Activated T-helper 2 cell treated with anti-CD3 and anti-CD28 coated beads, Interferon-gamma antibody, Interleukin-2, Interleukin-4, amounts not matched to agents 10 μg/mL and 5 μg/mL and 100 μg/mL, durations not matched to agents 14 hours and 24 hours and 36 hours (primary cell): Measurements from ENCODE around the gene SRP14. TPM values are rescaled to one million over a fixed set of nuclear protein-coding genes. Genes with fewer than 3 reads are reported as not detected.
A peak's percentile ranks its signal among the peaks of the same experiment; 100 is the strongest.

Experiments
- DNase-seq: peaks from one replicate; pipeline ENCODE4 v3.0.0; 2021; ENCODE audit warnings: low spot score
- H3K27ac Mint-ChIP-seq: one replicate; pipeline ENCODE4 v1.8.0; 2021; ENCODE audit warnings: mixed read lengths
- H3K27me3 Mint-ChIP-seq: one replicate; pipeline ENCODE4 v1.8.0; 2021; ENCODE audit warnings: low read depth, mixed read lengths
- H3K36me3 Mint-ChIP-seq: one replicate; pipeline ENCODE4 v1.8.0; 2021; ENCODE audit warnings: low read depth, mixed read lengths
- H3K4me1 Mint-ChIP-seq: one replicate; pipeline ENCODE4 v1.8.0; 2021; ENCODE audit warnings: low read depth, mixed read lengths
- H3K4me3 Mint-ChIP-seq: one replicate; pipeline ENCODE4 v1.8.0; 2021; ENCODE audit warnings: low read depth, mild to moderate bottlenecking, moderate library complexity, mixed read lengths
- H3K9me3 Mint-ChIP-seq: one replicate; pipeline ENCODE4 v1.8.0; 2021; ENCODE audit warnings: mixed read lengths
- intact Hi-C: fragments of 100-400 bp; cut with micrococcal nuclease; formaldehyde crosslinking; loops from one replicate; pipeline ENCODE4 v1.15.1; 2023
- total RNA-seq: library from RNA; stranded (reverse); gene quantifications from 2 replicates; pipeline ENCODE4 v1.2.3, GENCODE V29; 2022

SRP14 gene
- total RNA-seq, 1 donor from 2014 or later: 167 TPM

DNA sequence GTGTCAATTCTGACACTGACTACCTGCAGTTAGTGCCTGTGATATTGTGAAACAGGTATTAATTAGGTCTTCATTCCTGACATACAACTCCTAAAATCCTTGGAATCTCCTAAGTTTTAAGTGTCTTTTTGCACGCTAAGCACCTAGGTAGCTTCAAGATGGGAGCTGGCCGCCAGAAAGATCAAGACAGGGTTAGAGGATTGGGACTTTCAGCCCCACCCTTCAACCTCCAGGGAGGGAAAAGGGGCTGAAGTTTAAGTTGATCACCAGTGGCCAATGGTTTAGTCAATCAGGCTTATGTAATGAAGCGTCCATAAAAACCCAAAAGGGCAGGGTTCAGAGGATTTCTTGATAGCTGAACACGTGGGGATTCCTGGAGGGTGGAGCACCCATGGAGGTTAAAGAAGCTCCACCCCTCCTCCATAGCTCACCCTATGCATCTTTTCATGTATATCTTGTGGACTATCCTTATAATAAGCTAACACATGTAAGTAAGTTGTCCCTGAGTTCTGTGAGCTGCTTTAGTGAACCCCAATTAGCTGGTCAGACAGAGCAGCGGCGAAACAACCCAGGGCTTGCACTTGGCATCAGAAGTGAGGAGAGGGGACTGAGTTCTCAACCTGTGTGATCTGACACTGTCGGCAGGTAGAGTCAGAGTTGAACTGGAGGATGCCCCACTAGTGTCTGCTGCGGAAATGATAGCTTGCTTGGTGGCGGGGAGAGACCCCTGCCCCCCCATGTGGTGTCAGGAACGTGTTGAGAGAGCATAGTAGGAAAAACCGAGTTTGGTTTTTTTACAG is 12.8 kb upstream of the SRP14 start:
- Mint-ChIP-seq H3K4me3 (no peak overlapping the region), H3K27me3 (no peaks in the 10 kb centered on the region), H3K27ac (peak overlapping the region; percentile 2), H3K9me3 (no peaks in the 10 kb centered on the region), H3K4me1 (peaks cover 69% of the 10 kb centered on the region), H3K36me3 (peaks cover 12% of the 10 kb centered on the region)
- intact Hi-C loops: no loop called here
- DNase-seq: no peak

DNA sequence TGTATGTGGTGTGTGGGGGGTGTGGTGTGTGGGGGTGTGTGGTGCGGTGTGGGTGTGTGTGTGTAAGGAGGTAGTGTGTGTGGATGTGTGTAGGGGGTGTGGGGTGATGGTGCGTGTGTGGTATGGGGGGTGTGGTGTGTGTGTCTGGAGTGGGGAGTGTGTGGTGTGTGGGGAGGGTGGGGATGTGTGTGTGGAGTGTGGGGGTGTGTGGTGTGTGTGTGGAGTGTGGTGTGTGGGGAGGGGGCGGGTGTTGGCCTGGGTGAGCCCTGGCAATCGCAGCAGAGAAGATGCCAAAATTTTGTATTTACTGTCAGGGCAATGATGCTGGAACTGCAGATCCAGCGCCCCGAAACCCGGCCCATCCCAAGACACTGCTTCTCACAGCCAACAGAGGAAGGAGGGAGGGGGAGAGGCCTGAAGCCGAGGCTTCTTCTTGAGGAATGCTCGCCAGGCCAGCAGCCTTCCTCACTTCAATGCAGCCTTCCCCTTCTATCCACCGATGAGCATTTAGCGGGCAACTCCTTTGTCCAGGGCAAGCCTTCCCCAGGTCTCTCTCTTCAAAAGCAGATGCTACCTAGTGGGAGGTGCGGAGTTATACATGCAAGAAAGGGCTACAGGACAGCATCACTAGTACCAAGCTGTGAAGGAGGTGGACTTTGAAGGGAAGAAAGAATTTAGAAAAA is 11.9 kb upstream of the SRP14 start:
- H3K4me1 Mint-ChIP-seq: peaks cover 74% of the 10 kb centered on the region
- H3K4me3 Mint-ChIP-seq: no peak overlapping the region
- intact Hi-C loops: no loop called here
- no peaks in the 10 kb centered on the region for H3K9me3 Mint-ChIP-seq
- no peaks in the 10 kb centered on the region for H3K27me3 Mint-ChIP-seq
- no peak overlapping the region for H3K27ac Mint-ChIP-seq
- peaks cover 14% of the 10 kb centered on the region for H3K36me3 Mint-ChIP-seq
- no peak for DNase-seq

- peaks cover 14% of the 10 kb centered on the region for H3K36me3 Mint-ChIP-seq
- intact Hi-C loops: loop anchor here (2.0 to 5.0 kb wide), 2 partner anchors 16 to 133 kb away; no protein-coding TSS in a partner anchor
- peak overlapping the region; percentile 5 for H3K27ac Mint-ChIP-seq
- H3K4me3 Mint-ChIP-seq: no peak overlapping the region
- H3K9me3 Mint-ChIP-seq: no peaks in the 10 kb centered on the region
- H3K27me3 Mint-ChIP-seq: no peaks in the 10 kb centered on the region
- DNase-seq: no peak
- peaks cover 76% of the 10 kb centered on the region for H3K4me1 Mint-ChIP-seq
Observed at GRCh38 chr15:40048926-40049475, 10.0 kb upstream of the SRP14 start.

DNA sequence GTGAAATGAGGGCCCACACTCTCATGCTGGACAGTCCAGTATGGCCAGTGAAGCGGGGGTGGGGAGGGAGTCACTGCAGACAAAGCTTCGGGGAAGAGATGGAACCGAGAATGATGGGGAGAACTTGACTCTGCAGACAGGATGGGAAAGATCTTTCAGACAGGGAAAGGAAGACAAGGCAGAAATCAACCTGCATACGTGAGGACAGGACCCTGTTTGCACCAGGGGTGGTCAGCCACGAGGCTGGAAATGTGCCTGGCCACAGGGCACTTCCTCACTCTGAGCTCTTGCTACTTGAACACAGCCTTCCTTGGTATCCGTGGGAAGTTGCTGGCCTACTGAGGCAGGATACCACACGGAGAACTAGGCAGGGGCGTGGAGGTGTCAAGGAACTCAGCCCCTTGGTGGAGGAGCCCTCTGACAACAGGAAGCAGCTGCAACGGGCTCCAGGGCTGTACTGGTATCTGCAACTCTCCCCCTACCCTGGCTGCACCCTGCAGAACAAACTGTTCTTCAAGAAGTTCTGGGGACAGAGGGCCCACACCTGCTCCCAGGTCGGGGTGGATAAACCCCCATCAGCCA is 9.3 kb upstream of the SRP14 start:
- no peaks in the 10 kb centered on the region for H3K9me3 Mint-ChIP-seq
- H3K4me3 Mint-ChIP-seq: peak overlapping the region; percentile 50
- peaks cover 74% of the 10 kb centered on the region for H3K4me1 Mint-ChIP-seq
- peak overlapping the region; percentile 98 for H3K27ac Mint-ChIP-seq
- no peaks in the 10 kb centered on the region for H3K27me3 Mint-ChIP-seq
- intact Hi-C loops: loop anchor here (2.0 to 5.0 kb wide), 2 partner anchors 16 to 134 kb away; no protein-coding TSS in a partner anchor
- no peak for DNase-seq
- peaks cover 14% of the 10 kb centered on the region for H3K36me3 Mint-ChIP-seq

DNA sequence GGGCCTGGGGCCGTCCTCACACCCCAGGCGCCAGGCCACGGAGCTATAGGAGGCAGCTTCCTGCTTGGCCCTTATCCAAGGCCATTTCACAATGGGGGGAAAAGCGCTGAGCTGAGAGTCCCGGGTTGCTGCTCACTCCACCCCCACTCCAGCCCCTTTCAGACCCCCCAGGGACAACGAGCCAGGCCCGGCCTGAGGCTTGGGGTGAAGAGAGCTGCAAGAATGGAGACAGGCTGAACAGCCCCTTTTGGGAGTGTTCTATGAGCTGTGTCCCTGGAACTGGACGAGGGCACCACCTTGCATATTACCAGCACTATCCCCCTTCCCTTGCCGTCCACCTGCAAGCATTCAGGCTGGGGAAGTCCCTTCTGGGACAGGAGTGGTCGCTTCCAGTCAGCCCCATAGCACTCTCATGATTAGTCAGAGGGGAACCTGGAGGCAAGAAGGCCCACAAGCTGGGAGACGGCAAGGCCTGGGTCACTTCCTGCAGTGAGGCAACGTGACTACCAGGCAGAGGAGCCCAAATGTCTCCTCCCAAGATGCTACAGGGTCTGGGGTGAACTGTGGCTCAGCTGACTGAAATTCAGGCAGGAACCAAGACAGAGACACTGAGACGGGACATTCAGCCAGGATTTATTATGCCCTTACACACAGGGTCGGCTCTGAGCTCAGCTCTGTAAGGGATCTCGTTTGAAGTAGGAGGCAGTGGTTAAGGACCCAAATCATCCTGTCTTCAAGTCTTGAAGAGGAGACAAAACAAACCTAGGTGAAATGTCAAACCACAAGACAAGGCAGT is 8.6 kb upstream of the SRP14 start:
- H3K9me3 Mint-ChIP-seq: no peaks in the 10 kb centered on the region
- H3K4me1 Mint-ChIP-seq: peaks cover 71% of the 10 kb centered on the region
- H3K27ac Mint-ChIP-seq: peak overlapping the region; percentile 98
- DNase-seq: peak; percentile 58
- H3K4me3 Mint-ChIP-seq: peak overlapping the region; percentile 50
- H3K36me3 Mint-ChIP-seq: peaks cover 14% of the 10 kb centered on the region
- intact Hi-C loops: loop anchor here (1.0 to 5.0 kb wide), 6 partner anchors 17 to 227 kb away; no protein-coding TSS in a partner anchor
- no peaks in the 10 kb centered on the region for H3K27me3 Mint-ChIP-seq

DNA sequence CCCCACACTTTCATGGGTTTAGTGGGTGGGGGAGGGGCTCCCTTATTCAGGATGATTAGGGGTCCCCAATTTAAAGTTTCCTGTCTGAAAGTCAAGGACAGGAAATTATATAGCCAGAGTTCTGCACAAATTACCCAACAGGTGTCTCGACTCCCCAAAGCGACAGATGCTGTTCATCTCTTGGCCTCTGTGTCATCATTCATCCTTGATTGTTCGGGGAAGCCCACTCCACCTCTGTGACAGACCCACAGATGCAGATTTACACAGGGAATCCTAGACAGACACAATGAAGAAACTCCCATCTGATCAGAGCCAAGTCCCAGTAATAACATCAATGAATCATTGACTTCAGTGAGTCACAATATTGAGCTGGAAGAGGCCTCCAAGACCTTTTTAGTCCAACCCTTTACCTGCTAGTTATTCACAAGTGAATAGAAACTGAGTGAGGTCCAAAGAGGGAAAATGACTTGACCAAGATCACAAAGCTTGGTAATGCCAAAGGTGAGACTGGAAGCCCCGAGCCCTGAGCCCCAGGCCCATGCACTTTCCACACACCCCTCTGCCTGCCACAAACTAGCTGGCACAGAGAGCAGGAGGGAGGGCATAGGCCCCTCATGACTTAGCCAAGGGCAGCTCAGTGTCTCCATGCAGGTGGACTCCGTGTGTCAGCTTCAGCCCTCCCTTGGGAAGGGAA is 7.9 kb upstream of the SRP14 start:
- DNase-seq: peak; percentile 8
- H3K27ac Mint-ChIP-seq: peak overlapping the region; percentile 98
- no peaks in the 10 kb centered on the region for H3K27me3 Mint-ChIP-seq
- intact Hi-C loops: loop anchor here (1.0 to 5.0 kb wide), 5 partner anchors 52 to 227 kb away; no protein-coding TSS in a partner anchor
- peaks cover 63% of the 10 kb centered on the region for H3K4me1 Mint-ChIP-seq
- H3K9me3 Mint-ChIP-seq: no peaks in the 10 kb centered on the region
- peaks cover 14% of the 10 kb centered on the region for H3K36me3 Mint-ChIP-seq
- H3K4me3 Mint-ChIP-seq: no peak overlapping the region

GRCh38 chr15:40045572-40046217 is 6.7 kb upstream of the SRP14 start:
- intact Hi-C loops: loop anchor here (1.0 to 5.0 kb wide), 3 partner anchors 53 to 137 kb away; no protein-coding TSS in a partner anchor
- no peaks in the 10 kb centered on the region for H3K27me3 Mint-ChIP-seq
- H3K4me1 Mint-ChIP-seq: peaks cover 66% of the 10 kb centered on the region
- DNase-seq: peak; percentile 6
- peak overlapping the region; percentile 82 for H3K27ac Mint-ChIP-seq
- no peaks in the 10 kb centered on the region for H3K9me3 Mint-ChIP-seq
- H3K4me3 Mint-ChIP-seq: no peak overlapping the region
- H3K36me3 Mint-ChIP-seq: peaks cover 14% of the 10 kb centered on the region

GRCh38 chr15:40044717-40045571 is 6.0 kb upstream of the SRP14 start:
- Mint-ChIP-seq H3K4me3 (peak overlapping the region; percentile 11), H3K4me1 (peaks cover 70% of the 10 kb centered on the region), H3K36me3 (peaks cover 14% of the 10 kb centered on the region), H3K27me3 (no peaks in the 10 kb centered on the region), H3K27ac (peak overlapping the region; percentile 82), H3K9me3 (no peaks in the 10 kb centered on the region)
- intact Hi-C loops: loop anchor here (1.0 to 5.0 kb wide), 2 partner anchors 80 to 137 kb away; no protein-coding TSS in a partner anchor
- peak; percentile 77 for DNase-seq

- no peaks in the 10 kb centered on the region for H3K9me3 Mint-ChIP-seq
- peak overlapping the region; percentile 82 for H3K27ac Mint-ChIP-seq
- intact Hi-C loops: no loop called here
- H3K4me3 Mint-ChIP-seq: no peak overlapping the region
- H3K4me1 Mint-ChIP-seq: peaks cover 64% of the 10 kb centered on the region
- peak; percentile 8 for DNase-seq
- H3K27me3 Mint-ChIP-seq: no peaks in the 10 kb centered on the region
- peaks cover 16% of the 10 kb centered on the region for H3K36me3 Mint-ChIP-seq
Observed at GRCh38 chr15:40043927-40044716, 5.1 kb upstream of the SRP14 start.

GRCh38 chr15:40042791-40043320 is 3.9 kb upstream of the SRP14 start:
- H3K4me1 Mint-ChIP-seq: peaks cover 59% of the 10 kb centered on the region
- no peaks in the 10 kb centered on the region for H3K9me3 Mint-ChIP-seq
- intact Hi-C loops: no loop called here
- H3K27me3 Mint-ChIP-seq: no peaks in the 10 kb centered on the region
- peak; percentile 1 for DNase-seq
- no peak overlapping the region for H3K4me3 Mint-ChIP-seq
- peaks cover 23% of the 10 kb centered on the region for H3K36me3 Mint-ChIP-seq
- no peak overlapping the region for H3K27ac Mint-ChIP-seq
